ENCODE measurements around the gene DOK6.

The DOK6 gene

GRCh38 chr18:69622184-69622583 is 221.5 kb downstream of the DOK6 start:
- H3K4me3 ChIP-seq (ENCODE audit: low read depth, low read length), result no peak overlapping the region
- TF ChIP-seq CTCF (conservative IDR thresholded peaks at IDR 0.05; ENCODE audit: low read depth, low read length), result no peak
- DNase-seq (ENCODE audit: low read depth), result no peak

- no peak for TF ChIP-seq CTCF (conservative IDR thresholded peaks at IDR 0.05; ENCODE audit: low read depth, low read length)
- no peak for DNase-seq (ENCODE audit: low read depth)
- H3K4me3 ChIP-seq (ENCODE audit: low read depth, low read length), result no peak overlapping the region
Observed at GRCh38 chr18:69622961-69623360, 222.3 kb downstream of the DOK6 start.

GRCh38 chr18:69626171-69626570 is 225.5 kb downstream of the DOK6 start:
- DNase-seq (ENCODE audit: low read depth), result no peak
- TF ChIP-seq CTCF (conservative IDR thresholded peaks at IDR 0.05; ENCODE audit: low read depth, low read length), result no peak
- no peak overlapping the region for H3K4me3 ChIP-seq (ENCODE audit: low read depth, low read length)

- TF ChIP-seq CTCF (conservative IDR thresholded peaks at IDR 0.05; ENCODE audit: low read depth, low read length), result no peak
Observed at GRCh38 chr18:69626643-69627242, 226.1 kb downstream of the DOK6 start.

GRCh38 chr18:69628774-69629359 is 228.2 kb downstream of the DOK6 start:
- DNase-seq (ENCODE audit: low read depth), result no peak
- no peak overlapping the region for H3K4me3 ChIP-seq (ENCODE audit: low read depth, low read length)
- TF ChIP-seq CTCF (conservative IDR thresholded peaks at IDR 0.05; ENCODE audit: low read depth, low read length), result no peak

More at GRCh38 chr18:69626643-69627242, 226.1 kb downstream of the DOK6 start:
- peak; percentile 4 for DNase-seq (ENCODE audit: low read depth)
- no peak overlapping the region for H3K4me3 ChIP-seq (ENCODE audit: low read depth, low read length)

GRCh38 chr18:69631281-69631680 is 230.6 kb downstream of the DOK6 start:
- DNase-seq (ENCODE audit: low read depth), result no peak
- no peak overlapping the region for H3K4me3 ChIP-seq (ENCODE audit: low read depth, low read length)
- TF ChIP-seq CTCF (conservative IDR thresholded peaks at IDR 0.05; ENCODE audit: low read depth, low read length), result no peak

GRCh38 chr18:69635482-69635881 is 234.8 kb downstream of the DOK6 start:
- TF ChIP-seq CTCF (conservative IDR thresholded peaks at IDR 0.05; ENCODE audit: low read depth, low read length), result no peak
- no peak overlapping the region for H3K4me3 ChIP-seq (ENCODE audit: low read depth, low read length)
- DNase-seq (ENCODE audit: low read depth), result no peak
